Prostate gland (tissue), 2 donors: ENCODE results near the gene DLG2.

Experiments
- CTCF ChIP-seq, 4 experiments: fragments of 200-600 bp in 2 of 4; fragments of 450-650 bp in 2 of 4; sonication (generic) in 2 of 4; IDR thresholded peaks; 1 replicate in 3 of 4; 2 replicates in 1 of 4; pipeline ENCODE4 v1.5.1; 2016 to 2019; ENCODE audit warnings: antibody characterized with exemption in 4 of 4, mild to moderate bottlenecking in 2 of 4, moderate library complexity in 2 of 4
- POLR2A ChIP-seq: fragments of 450-650 bp; IDR thresholded peaks from one replicate; pipeline ENCODE4 v1.6.1; 2016; ENCODE audit warnings: antibody characterized with exemption, mild to moderate bottlenecking
- POLR2AphosphoS5 ChIP-seq: sonication (generic); formaldehyde crosslinking; IDR thresholded peaks from one replicate; pipeline ENCODE4 v1.6.1; 2017; ENCODE audit warnings: antibody characterized with exemption

- TF ChIP-seq POLR2AphosphoS5 (no peak), CTCF (IDR thresholded peaks at IDR 0.05) (no peak), POLR2A (no peak)
Measured at GRCh38 chr11:84313830-84314359, 1313.2 kb downstream of the DLG2 start.
